Neuronal stem cell (in vitro differentiated cells): ENCODE measurements around the gene IFFO2.
"Not testable (repeated sequence)": the region's sequence is repeated elsewhere in the genome, so short reads cannot be mapped to it uniquely, and the experiment has no call there.

Experiments
- DNase-seq: peaks from one replicate; pipeline ENCODE4 v3.0.0-alpha.2; 2013; ENCODE audit warnings: low spot score
- H2AFZ ChIP-seq: one replicate; pipeline ENCODE4 v1.6.1; 2013; ENCODE audit warnings: mild to moderate bottlenecking, low read length, inconsistent platforms
- H2AK5ac ChIP-seq: 2 replicates; pipeline ENCODE4 v1.6.1; 2013; ENCODE audit warnings: low read depth, mild to moderate bottlenecking, inconsistent platforms, low read length, moderate library complexity, mixed read lengths
- H2BK120ac ChIP-seq: 2 replicates; pipeline ENCODE4 v1.6.1; 2013; ENCODE audit warnings: low read depth, mild to moderate bottlenecking, inconsistent platforms, low read length, moderate library complexity, mixed read lengths
- H2BK12ac ChIP-seq: one replicate; pipeline ENCODE4 v1.6.1; 2013; ENCODE audit warnings: low read length, inconsistent platforms
- H2BK15ac ChIP-seq: 2 replicates; pipeline ENCODE4 v1.6.1; 2013; ENCODE audit warnings: mild to moderate bottlenecking, low read length, inconsistent platforms, mixed read lengths
- H2BK5ac ChIP-seq: one replicate; pipeline ENCODE4 v1.6.1; 2013; ENCODE audit warnings: inconsistent platforms, mild to moderate bottlenecking, low read length, moderate library complexity
- H3K14ac ChIP-seq: one replicate; pipeline ENCODE4 v1.6.1; 2013; ENCODE audit warnings: low read length, inconsistent platforms
- H3K18ac ChIP-seq: 2 replicates; pipeline ENCODE4 v1.6.1; 2013; ENCODE audit warnings: low read length, inconsistent platforms
- H3K23ac ChIP-seq: 2 replicates; pipeline ENCODE4 v1.6.1; 2013; ENCODE audit warnings: low read depth, mild to moderate bottlenecking, mixed read lengths, low read length, inconsistent platforms; ENCODE audit not compliant: poor library complexity
- H3K27ac ChIP-seq: replicated peaks from 3 replicates; pipeline ENCODE4 v1.5.1; 2013; ENCODE audit warnings: low read length, inconsistent platforms
- H3K27me3 ChIP-seq, 3 experiments: 2 replicates each; pipeline ENCODE4 v1.6.1; 2013; ENCODE audit warnings: low read length in 3 of 3, mild to moderate bottlenecking in 2 of 3, inconsistent platforms in 1 of 3, low read depth in 1 of 3, mixed read lengths in 1 of 3, moderate library complexity in 1 of 3; ENCODE audit not compliant: control insufficient read depth in 3 of 3, insufficient read depth in 3 of 3
- H3K36me3 ChIP-seq, 2 donors: replicated peaks in 1 of 2; 2 replicates each; pipeline ENCODE4 v1.6.1; 2013; ENCODE audit warnings: low read length in 2 of 2; ENCODE audit not compliant: control insufficient read depth in 2 of 2, insufficient read depth in 2 of 2
- H3K4ac ChIP-seq: 2 replicates; pipeline ENCODE4 v1.6.1; 2013; ENCODE audit warnings: inconsistent platforms, mild to moderate bottlenecking, low read length, moderate library complexity
- H3K4me1 ChIP-seq, 2 donors: 1 replicate in 1 of 2; 2 replicates in 1 of 2; pipeline ENCODE4 v1.6.1; 2013; ENCODE audit warnings: low read length in 2 of 2, low read depth in 1 of 2; ENCODE audit not compliant: control insufficient read depth in 2 of 2, insufficient read depth in 1 of 2
- H3K4me2 ChIP-seq: one replicate; pipeline ENCODE4 v1.6.1; 2013; ENCODE audit warnings: mild to moderate bottlenecking, low read length, inconsistent platforms; ENCODE audit not compliant: insufficient read depth, poor library complexity, severe bottlenecking
- H3K4me3 ChIP-seq, 2 donors: 2 replicates each; pipeline ENCODE4 v1.5.1; 2013; ENCODE audit warnings: low read length in 2 of 2, mild to moderate bottlenecking in 2 of 2, inconsistent platforms in 1 of 2, moderate library complexity in 1 of 2
- H3K79me1 ChIP-seq: one replicate; pipeline ENCODE4 v1.6.1; 2013; ENCODE audit warnings: low read depth, mild to moderate bottlenecking, inconsistent platforms, low read length, moderate library complexity
- H3K9ac ChIP-seq: one replicate; pipeline ENCODE4 v1.6.1; 2013; ENCODE audit warnings: mild to moderate bottlenecking, low read depth, low read length, inconsistent platforms; ENCODE audit not compliant: poor library complexity
- H3K9me3 ChIP-seq, 2 donors: replicated peaks in 1 of 2; 2 replicates each; pipeline versions ENCODE3 to v1.6.1; 2013; ENCODE audit warnings: low read length in 2 of 2, mild to moderate bottlenecking in 2 of 2, inconsistent platforms in 1 of 2, low read depth in 1 of 2, mixed read lengths in 1 of 2, moderate library complexity in 1 of 2; ENCODE audit not compliant: control insufficient read depth in 2 of 2, insufficient read depth in 1 of 2
- H4K8ac ChIP-seq: one replicate; pipeline ENCODE4 v1.6.1; 2013; ENCODE audit warnings: low read depth, mild to moderate bottlenecking, inconsistent platforms, low read length, moderate library complexity
- H4K91ac ChIP-seq: one replicate; pipeline ENCODE4 v1.6.1; 2013; ENCODE audit warnings: low read length, low read depth, mild to moderate bottlenecking, inconsistent platforms; ENCODE audit not compliant: poor library complexity
- WGBS, 2 donors: extraction: QIAGEN DNeasy Blood & Tissue Kit; methylation state at CpG; one replicate each; pipeline ENCODE4 v1.1.7; 2013; ENCODE audit warnings: missing lambda C conversion rate in 2 of 2, mixed read lengths in 1 of 2; ENCODE audit not compliant: insufficient read length in 2 of 2, insufficient replicate concordance in 1 of 2; ENCODE audit errors: extremely low coverage in 2 of 2; 5-methylcytosine and 5-hydroxymethylcytosine counted together

The IFFO2 gene

DNA sequence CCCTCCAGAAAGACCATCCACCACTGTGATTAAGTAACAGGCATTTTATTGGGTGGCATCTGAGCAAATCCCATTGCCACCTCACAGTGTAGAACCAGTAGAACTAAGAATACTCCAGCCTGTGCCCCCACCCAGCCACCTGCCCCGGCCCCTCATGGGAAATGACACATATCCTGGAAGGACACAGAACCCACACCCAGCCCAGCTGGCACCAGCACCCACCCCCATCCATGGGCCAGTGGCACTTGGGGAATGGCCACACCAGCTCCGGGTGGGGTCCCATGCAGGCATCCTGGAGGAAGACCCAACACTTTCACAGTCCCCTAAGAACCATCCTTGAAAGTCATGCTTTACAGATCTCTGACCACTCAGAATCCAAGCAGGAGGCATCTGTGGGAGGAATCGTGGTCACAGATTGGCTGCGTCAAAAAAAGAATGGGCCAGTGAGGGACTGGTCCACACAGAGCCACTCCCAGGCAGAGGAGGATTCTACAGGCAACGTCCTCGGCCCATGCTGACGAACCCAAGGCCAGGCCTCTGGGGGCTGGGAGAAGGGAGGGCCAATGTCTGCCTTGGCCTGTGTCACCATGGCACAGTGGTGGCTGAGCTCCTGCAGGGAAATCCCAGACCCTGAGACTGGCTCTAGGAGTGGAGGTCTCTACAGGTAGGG, 84.9 kb downstream of the IFFO2 start:
- no peak overlapping the region for H3K23ac ChIP-seq
- no peak overlapping the region for H4K91ac ChIP-seq
- DNase-seq: no peak
- H2AK5ac ChIP-seq: no peak overlapping the region
- no peak overlapping the region for H3K27ac ChIP-seq
- peaks cover 0 to 6% of the 10 kb centered on the region in 2 donors for H3K36me3 ChIP-seq
- H3K9me3 ChIP-seq: no peaks in the 10 kb centered on the region
- H3K4me3 ChIP-seq: no peak overlapping the region
- H2BK15ac ChIP-seq: no peak overlapping the region
- no peak overlapping the region for H3K9ac ChIP-seq
- no peak overlapping the region for H3K18ac ChIP-seq
- H2AFZ ChIP-seq: no peak overlapping the region
- H3K4me1 ChIP-seq: no peaks in the 10 kb centered on the region
- WGBS, 2 donors: no CpG with 5 or more reads among the region's 7 CpGs
- H2BK12ac ChIP-seq: no peak overlapping the region
- no peak overlapping the region for H2BK120ac ChIP-seq
- no peak overlapping the region for H3K4ac ChIP-seq
- H3K79me1 ChIP-seq: no peaks in the 10 kb centered on the region
- peaks cover 0 to 6% (median 0%) of the 10 kb centered on the region in 3 experiments for H3K27me3 ChIP-seq
- H4K8ac ChIP-seq: no peak overlapping the region
- H3K14ac ChIP-seq: no peak overlapping the region
- no peak overlapping the region for H3K4me2 ChIP-seq
- H2BK5ac ChIP-seq: no peak overlapping the region

DNA sequence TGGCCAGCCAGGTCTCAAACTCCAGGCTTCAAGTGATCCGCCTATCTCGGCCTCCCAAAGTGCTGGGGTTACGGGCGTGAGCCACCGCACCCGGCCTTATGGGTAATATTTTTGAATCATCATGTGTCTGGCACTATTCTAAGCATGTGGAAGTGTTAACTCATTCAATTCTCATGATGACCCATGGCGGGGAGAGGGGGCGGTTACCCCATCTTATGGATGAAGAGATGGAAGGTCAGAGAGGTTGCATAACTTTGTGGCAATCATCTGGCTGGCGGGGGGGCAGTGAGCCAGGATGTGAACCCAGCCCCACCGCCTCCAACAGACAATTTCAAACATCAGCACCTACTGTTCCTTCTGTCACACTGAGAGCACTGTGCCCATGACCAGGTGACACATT, 85.5 kb downstream of the IFFO2 start:
- H2AFZ ChIP-seq: no peak overlapping the region
- H2BK120ac ChIP-seq: no peak overlapping the region
- no peak overlapping the region for H2AK5ac ChIP-seq
- no peak overlapping the region for H3K18ac ChIP-seq
- H3K27ac ChIP-seq: no peak overlapping the region
- H3K9ac ChIP-seq: no peak overlapping the region
- H3K14ac ChIP-seq: no peak overlapping the region
- no peak overlapping the region for H3K4me3 ChIP-seq
- no peaks in the 10 kb centered on the region for H3K9me3 ChIP-seq
- no CpG with 5 or more reads among the region's 10 CpGs for WGBS, 2 donors
- H3K4me1 ChIP-seq: no peaks in the 10 kb centered on the region
- H3K27me3 ChIP-seq: peaks cover 0 to 11% (median 0%) of the 10 kb centered on the region in 3 experiments
- H3K4me2 ChIP-seq: no peak overlapping the region
- H4K8ac ChIP-seq: no peak overlapping the region
- H3K4ac ChIP-seq: no peak overlapping the region
- H2BK15ac ChIP-seq: no peak overlapping the region
- H3K36me3 ChIP-seq: peaks cover 0 to 4% of the 10 kb centered on the region in 2 donors
- H4K91ac ChIP-seq: no peak overlapping the region
- no peak for DNase-seq
- no peak overlapping the region for H2BK12ac ChIP-seq
- H3K79me1 ChIP-seq: no peaks in the 10 kb centered on the region
- H3K23ac ChIP-seq: no peak overlapping the region
- H2BK5ac ChIP-seq: no peak overlapping the region

- H3K4me3 ChIP-seq, H4K91ac ChIP-seq, H3K9ac ChIP-seq, H3K14ac ChIP-seq, H3K23ac ChIP-seq, H2AK5ac ChIP-seq, H3K4ac ChIP-seq, H3K18ac ChIP-seq, H2AFZ ChIP-seq, H2BK12ac ChIP-seq, H3K36me3 ChIP-seq, H2BK15ac ChIP-seq, H2BK120ac ChIP-seq, H2BK5ac ChIP-seq, H4K8ac ChIP-seq, H3K4me1 ChIP-seq, H3K79me1 ChIP-seq, H3K27ac ChIP-seq, H3K4me2 ChIP-seq, H3K9me3 ChIP-seq, DNase-seq: not testable (repeated sequence)
- H3K27me3 ChIP-seq: peaks cover 0 to 15% (median 0%) of the 10 kb centered on the region in 3 experiments
- no CpG with 5 or more reads among the region's 3 CpGs for WGBS, 2 donors
Observed at GRCh38 chr1:18870595-18870865, 85.9 kb downstream of the IFFO2 start.

- Histone ChIP-seq H3K4me2 (no peak overlapping the region), H2BK120ac (no peak overlapping the region), H3K4ac (no peak overlapping the region), H2BK12ac (no peak overlapping the region), H3K79me1 (peaks cover 2% of the 10 kb centered on the region), H3K27ac (no peak overlapping the region), H3K18ac (peak overlapping the region; percentile 23), H3K27me3 (peaks cover 0 to 20% (median 0%) of the 10 kb centered on the region in 3 experiments), H2AK5ac (no peak overlapping the region), H3K9ac (no peak overlapping the region), H3K23ac (no peak overlapping the region), H2BK5ac (no peak overlapping the region), H2AFZ (no peak overlapping the region), H3K9me3 (no peaks in the 10 kb centered on the region), H3K36me3 (peaks cover 0 to 3% of the 10 kb centered on the region in 2 donors), H3K4me1 (no peaks in the 10 kb centered on the region), H3K4me3 (no peak overlapping the region), H4K8ac (no peak overlapping the region), H2BK15ac (no peak overlapping the region), H4K91ac (no peak overlapping the region), H3K14ac (no peak overlapping the region)
- no peak for DNase-seq
- WGBS, 2 donors: no CpG with 5 or more reads among the region's 9 CpGs
Observed at GRCh38 chr1:18869847-18870594, 86.5 kb downstream of the IFFO2 start.
